K562 (cell line): Measurements from ENCODE around the gene C1QTNF12. TPM values are rescaled to one million over a fixed set of nuclear protein-coding genes. Genes with fewer than 3 reads are reported as not detected.

Source experiments
- GMEB1 ChIP-seq: fragments of 250-450 bp; sonication (Bioruptor Pico); IDR thresholded peaks from 2 replicates; pipeline ENCODE4 v1.4.0; 2020; ENCODE audit warnings: mild to moderate bottlenecking
- HMG20A ChIP-seq: fragments of 450-650 bp; formaldehyde crosslinking; conservative IDR thresholded peaks from 2 replicates; pipeline ENCODE4 v1.4.0; 2020; ENCODE audit warnings: mild to moderate bottlenecking, mixed read lengths
- ID3 ChIP-seq, 2 experiments: fragments of 250-450 bp in 1 of 2; fragments of 450-650 bp in 1 of 2; sonication (Bioruptor Pico) in 1 of 2; IDR thresholded peaks; 2 replicates each; pipeline versions ENCODE4 v1.6.1 to v1.8.0; 2016 to 2021; ENCODE audit warnings: mild to moderate bottlenecking in 2 of 2, moderate library complexity in 2 of 2, missing compliant biosample characterization in 1 of 2, missing genetic modification characterization in 1 of 2
- LEF1 ChIP-seq: fragments of 450-650 bp; IDR thresholded peaks from 2 replicates; pipeline ENCODE4 v1.6.1; 2016; ENCODE audit warnings: mild to moderate bottlenecking
- MTF1 ChIP-seq: fragments of 250-450 bp; sonication (Bioruptor Pico); IDR thresholded peaks from 2 replicates; pipeline ENCODE4 v1.9.0; 2021; ENCODE audit warnings: moderate library complexity, mild to moderate bottlenecking, inconsistent platforms, borderline replicate concordance
- NKRF ChIP-seq: fragments of 450-650 bp; IDR thresholded peaks from 2 replicates; pipeline ENCODE4 v1.6.1; 2016; ENCODE audit warnings: borderline replicate concordance
- PATZ1 ChIP-seq: fragments of 250-450 bp; sonication (Bioruptor Pico); IDR thresholded peaks from 2 replicates; pipeline ENCODE4 v1.5.0; 2020; ENCODE audit warnings: mild to moderate bottlenecking, borderline replicate concordance
- POLR2AphosphoS2 ChIP-seq: IDR thresholded peaks from 2 replicates; pipeline ENCODE4 v1.6.1; 2012; ENCODE audit warnings: low read length, improper control_type of control experiment
- POLR2G ChIP-seq: fragments of 200-400 bp; formaldehyde crosslinking; IDR thresholded peaks from 2 replicates; pipeline ENCODE4 v1.6.1; 2017; ENCODE audit warnings: low read depth, mild to moderate bottlenecking, antibody characterized with exemption, low read length, moderate library complexity
- SREBF2 ChIP-seq: sonication (generic); formaldehyde crosslinking; IDR thresholded peaks from 2 replicates; pipeline ENCODE4 v1.4.0; 2020; ENCODE audit warnings: mild to moderate bottlenecking, missing genetic modification reagents
- U2AF2 ChIP-seq: fragments of 200-400 bp; formaldehyde crosslinking; optimal IDR thresholded peaks from 2 replicates; pipeline ENCODE3; 2017; ENCODE audit warnings: low read depth, mild to moderate bottlenecking, low read length
- ZBTB43 ChIP-seq: sonication (generic); formaldehyde crosslinking; IDR thresholded peaks from 2 replicates; pipeline ENCODE4 v1.8.0; 2023; ENCODE audit warnings: mild to moderate bottlenecking, missing genetic modification reagents
- ZNF41 ChIP-seq: fragments of 250-450 bp; sonication (Bioruptor Pico); conservative IDR thresholded peaks from 2 replicates; pipeline ENCODE4 v1.4.0; 2020; ENCODE audit warnings: mild to moderate bottlenecking
- ZNF518B ChIP-seq: fragments of 250-450 bp; sonication (Bioruptor Pico); IDR thresholded peaks from 2 replicates; pipeline ENCODE4 v1.5.0; 2021; ENCODE audit warnings: mild to moderate bottlenecking, moderate library complexity
- polyA plus RNA-seq, 8 experiments: library from polyadenylated mRNA; depleted of rRNA in 4 of 8; stranded (reverse) in 5 of 8; unstranded in 3 of 8; fragments of >200 nt; fragmentation: Nextera tagmentation in 2 of 8; fragmentation: Illumina TruSeq in 1 of 8; extraction: Ambion mirVana in 2 of 8; extraction: Trizol in 1 of 8; gene quantifications; 2 replicates each; pipeline versions ENCODE4 v1.2.1 to v1.2.3, GENCODE V29; 2011 to 2014; ENCODE audit warnings: inconsistent platforms in 1 of 8, missing spikeins in 1 of 8
- total RNA-seq, 7 experiments: library from RNA; depleted of rRNA in 6 of 7; stranded (reverse); fragments of >200 nt in 6 of 7; fragmentation: Illumina TruSeq in 2 of 7; extraction: Trizol in 2 of 7; gene quantifications; 2 replicates each; pipeline versions ENCODE4 v1.2.1 to v1.2.3, GENCODE V29; 2011 to 2021; ENCODE audit warnings: low replicate concordance in 1 of 7

Gene C1QTNF12
- total and polyA plus RNA-seq, 9 of the 15 experiments (the other 6 are each of a cell fraction or from before 2014, with no cell fraction given), result 0.11 to 4.3 (median 0.93) TPM; not detected in 3

GRCh38 chr1:1272341-1273208, 26.1 kb upstream of the C1QTNF12 start (continued):
- no peak for TF ChIP-seq PATZ1 (CRISPR knock-in tag)
- no peak for TF ChIP-seq LEF1
- no peak for TF ChIP-seq SREBF2 (CRISPR knock-in tag)
- no peak for TF ChIP-seq POLR2AphosphoS2
- 0 out of 2 replicates have a peak, but pooled peaks have one; percentile 21 for TF ChIP-seq NKRF
- TF ChIP-seq HMG20A, result no peak
- 0 out of 2 replicates have a peak, but pooled peaks have one; percentile 16 for TF ChIP-seq ZBTB43 (CRISPR knock-in tag)
- no peak for TF ChIP-seq ID3 (CRISPR knock-in tag; IDR thresholded peaks at IDR 0.05)
- TF ChIP-seq ID3 (tag; IDR thresholded peaks at IDR 0.05), result no peak
- TF ChIP-seq ZNF41 (CRISPR knock-in tag), result no peak
- no peak for TF ChIP-seq MTF1 (CRISPR knock-in tag)
- TF ChIP-seq ZNF518B, result no peak
- TF ChIP-seq U2AF2, result no peak
- TF ChIP-seq POLR2G, result peak; percentile 50; the same call in 1 of the 2 replicates
- no peak for TF ChIP-seq GMEB1 (CRISPR knock-in tag)
